ENCODE measurements around the gene PFN4. TPM values are rescaled to one million over a fixed set of nuclear protein-coding genes. Genes with fewer than 3 reads are reported as not detected.

The PFN4 gene
- polyA plus RNA-seq, 1 donor, result 2.2 TPM

DNA sequence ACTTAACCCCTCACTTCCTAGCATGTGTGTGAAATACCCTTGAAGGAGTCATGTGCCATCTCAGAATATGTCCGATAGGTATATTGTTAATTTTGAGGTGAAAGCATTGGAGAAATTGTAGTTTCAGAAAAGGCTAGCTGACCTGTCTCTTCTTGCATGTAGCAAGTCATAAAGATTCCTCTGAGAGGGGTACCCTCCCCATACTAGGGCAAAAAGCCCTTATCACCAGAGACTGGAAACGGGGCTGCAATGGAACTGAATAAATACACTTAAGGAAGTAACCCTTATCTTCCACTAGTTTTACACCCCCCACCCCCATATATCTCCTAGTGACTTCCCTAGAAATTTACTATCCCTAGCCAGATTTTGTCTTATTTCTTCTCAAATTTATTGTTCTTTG, 45.3 kb downstream of the PFN4 start:
- no peak for DNase-seq

DNA sequence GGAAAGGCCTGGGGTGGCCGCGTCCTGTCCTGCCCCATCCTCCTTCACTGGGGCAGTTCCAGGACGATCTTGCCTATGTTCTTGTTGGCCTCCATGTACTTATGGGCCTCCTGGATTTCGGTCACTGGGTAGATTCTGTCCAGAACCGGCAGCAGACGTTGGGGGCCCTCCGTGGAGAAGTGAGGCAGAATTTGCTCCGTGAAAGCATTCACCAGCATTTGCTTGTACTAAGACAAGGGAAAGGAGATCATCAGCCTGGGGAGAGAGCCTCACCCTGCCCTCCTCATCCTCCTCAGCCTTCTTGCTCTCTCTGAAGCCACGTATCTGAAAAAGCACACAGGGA, 45.6 kb downstream of the PFN4 start:
- DNase-seq, result no peak

DNA sequence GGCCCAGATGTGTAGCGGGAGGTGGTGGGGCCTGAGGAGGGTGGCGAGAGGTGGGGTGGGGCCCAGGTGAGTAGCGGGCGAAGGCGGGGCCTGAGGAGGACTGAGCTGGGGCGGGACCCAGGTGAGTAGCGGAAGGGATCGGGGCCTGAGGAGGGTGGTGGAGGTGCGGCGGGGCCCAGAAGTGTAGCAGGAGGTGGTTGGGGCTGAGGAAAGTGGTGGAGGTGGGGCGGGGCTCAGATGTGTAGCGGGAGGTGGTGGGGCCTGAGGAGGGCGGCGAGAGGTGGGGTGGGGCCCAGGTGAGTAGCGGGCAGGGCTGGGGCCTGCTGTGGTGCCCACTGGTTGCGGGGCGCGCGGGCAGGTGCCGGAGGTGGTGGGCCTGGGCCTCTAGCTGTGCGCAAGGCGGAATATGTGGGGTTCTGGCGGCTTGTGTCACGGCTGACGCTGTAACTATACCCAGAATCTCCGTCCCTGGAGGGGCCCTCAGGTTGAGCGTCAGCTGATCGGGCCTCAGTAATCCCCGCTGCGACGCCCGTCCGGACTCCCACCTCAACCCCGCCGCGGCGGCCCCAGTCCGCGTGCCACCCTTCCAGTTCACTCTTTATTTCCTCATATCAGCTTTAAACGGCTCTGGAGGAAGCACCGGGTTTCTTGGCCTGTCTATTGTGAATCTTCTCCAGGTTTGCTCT, 46.1 kb downstream of the PFN4 start:
- no peak for DNase-seq

DNA sequence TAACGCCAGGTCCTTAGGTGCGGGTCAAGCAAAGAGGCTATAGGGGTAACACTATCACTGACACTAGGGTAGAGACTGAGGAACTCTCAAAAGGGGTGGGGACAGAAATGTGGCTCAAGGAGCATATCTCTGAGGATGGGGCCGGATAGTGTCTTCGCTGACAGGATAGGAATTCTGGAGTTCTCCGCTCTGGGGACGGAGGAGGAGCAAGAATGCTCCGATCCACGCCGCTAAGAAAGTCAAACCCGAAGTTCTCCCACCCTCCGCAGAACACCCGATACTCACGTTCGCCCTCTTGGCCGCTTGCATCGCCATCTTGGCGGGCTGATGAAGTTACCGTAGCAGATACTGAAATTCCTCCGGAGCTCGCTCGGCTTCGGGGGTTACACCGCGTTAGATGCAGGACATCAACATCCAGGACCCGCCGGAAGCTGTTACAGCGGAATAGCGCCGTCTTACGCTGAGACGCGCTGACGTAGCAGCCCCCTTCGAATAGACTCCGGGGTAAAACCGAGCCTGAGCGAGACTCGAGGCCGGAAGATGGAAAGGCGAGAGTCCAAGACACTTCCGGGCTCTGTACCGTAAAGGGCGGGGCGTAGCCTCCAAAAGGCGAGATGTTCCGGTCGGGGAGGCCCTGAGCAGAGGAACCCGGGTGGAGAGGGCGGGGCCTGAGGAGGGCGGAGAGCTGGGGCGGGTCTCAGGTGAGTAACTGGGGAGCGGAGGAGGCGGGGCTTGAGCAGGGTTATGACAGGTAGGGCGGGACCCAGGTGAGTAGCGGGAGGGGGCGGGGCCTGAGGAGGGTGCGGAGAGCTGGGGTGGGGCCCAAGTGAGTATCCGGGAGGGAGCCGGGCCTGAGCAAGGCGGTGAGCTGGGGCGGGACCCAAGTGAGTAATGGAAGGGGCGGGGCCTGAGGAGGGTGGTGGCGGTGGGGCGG, 47.0 kb downstream of the PFN4 start, which contains the start of gene SF3B6:
Gene SF3B6 (minus strand): TSS at position 412 of the 934 bp plus-strand sequence. CDS start 97 bp downstream, at position 315.
- DNase-seq, result peak; percentile 99

DNA sequence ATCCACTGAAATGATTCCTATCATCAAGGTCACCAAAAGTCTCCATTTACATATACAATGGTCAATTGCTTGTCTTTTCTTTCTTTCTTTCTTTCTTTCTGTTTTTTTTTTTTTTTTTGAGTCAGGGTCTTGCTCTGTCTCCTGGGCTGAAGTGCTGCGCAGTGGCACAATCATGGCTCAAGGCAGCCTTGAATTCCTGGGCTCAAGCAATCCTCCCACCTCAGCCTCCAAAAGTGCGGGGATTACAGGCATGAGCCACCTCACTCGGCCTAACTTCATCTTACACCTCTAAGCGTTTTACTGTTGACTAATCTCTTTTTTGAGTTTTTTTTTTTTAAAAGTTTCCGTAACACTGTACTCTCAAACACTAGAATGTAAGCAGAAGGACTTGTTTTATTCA, 47.9 kb downstream of the PFN4 start:
- DNase-seq, result no peak

DNA sequence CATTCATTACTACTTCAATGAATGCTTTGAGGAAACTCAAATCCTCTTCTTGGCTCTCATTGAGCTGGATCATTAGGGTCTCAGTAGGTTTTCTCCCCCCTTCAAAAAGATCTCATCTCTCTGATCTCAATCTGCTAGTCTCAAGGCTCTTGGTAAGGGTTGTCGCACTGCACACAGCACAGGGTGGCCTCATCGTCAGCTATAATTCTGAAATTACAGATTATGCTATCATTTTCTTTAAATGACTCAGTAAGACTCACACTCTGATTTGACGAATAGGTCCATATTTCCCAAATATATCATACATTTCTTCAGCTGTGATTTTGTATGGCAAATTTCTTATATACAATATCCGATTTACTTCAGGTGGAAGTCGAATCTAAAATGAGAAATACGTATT, 49.3 kb downstream of the PFN4 start:
- no peak for DNase-seq

DNA sequence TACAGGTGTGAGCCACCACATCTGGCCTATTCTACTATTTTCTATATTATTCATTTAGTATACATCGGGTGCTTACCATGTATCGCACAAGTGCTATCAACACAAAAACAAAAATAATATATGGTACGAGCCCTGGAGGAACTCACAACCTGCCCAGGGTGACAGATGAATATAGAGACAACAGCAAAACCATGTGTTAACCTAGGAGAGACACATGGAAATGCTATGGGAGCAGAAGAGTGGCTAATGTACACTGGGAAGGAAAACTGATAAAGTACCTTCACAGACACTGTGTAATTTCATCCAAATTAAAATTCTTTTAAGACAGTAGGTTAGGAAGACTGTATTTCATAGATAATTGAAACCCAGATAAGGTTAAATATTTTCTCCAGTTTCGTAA, 50.9 kb downstream of the PFN4 start:
- no peak for DNase-seq

DNA sequence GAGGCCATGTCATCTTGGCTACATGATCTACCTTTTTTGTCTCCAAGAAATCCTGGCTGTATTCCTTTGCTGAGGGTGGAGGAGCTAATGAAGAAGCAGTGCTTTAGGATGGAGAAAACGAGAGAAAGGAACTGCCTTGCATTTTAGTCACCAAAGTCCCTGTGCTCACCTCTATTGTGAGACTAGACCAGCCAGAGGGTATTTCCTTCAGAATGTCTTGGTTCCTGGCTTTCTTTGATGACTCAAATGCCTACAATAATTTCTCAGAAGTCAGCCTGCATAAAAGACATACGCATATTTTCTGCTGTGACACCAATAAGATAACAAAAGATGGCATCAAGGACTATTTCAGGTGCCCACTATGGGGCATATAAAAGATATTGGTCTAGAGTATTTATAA, 57.8 kb downstream of the PFN4 start:
- no peak for DNase-seq

Other genes starting within 250 kb of the PFN4 start
- 23.8 TPM for gene ATAD2B, start 196.2 kb downstream of the PFN4 start, polyA plus RNA-seq (ENCODE audit: insufficient read length)
- 22.7 TPM for gene UBXN2A, start 182.9 kb downstream of the PFN4 start, polyA plus RNA-seq (ENCODE audit: insufficient read length)
- 2.4 TPM for gene MFSD2B, start 113.2 kb downstream of the PFN4 start, polyA plus RNA-seq (ENCODE audit: insufficient read length)
- gene WDCP, start 75.9 kb downstream of the PFN4 start, polyA plus RNA-seq (ENCODE audit: insufficient read length), result 15.9 TPM
- 10.0 TPM for gene FKBP1B, start 73.6 kb downstream of the PFN4 start, polyA plus RNA-seq (ENCODE audit: insufficient read length)
- 145 TPM for gene SF3B6, start 47.0 kb downstream of the PFN4 start, polyA plus RNA-seq (ENCODE audit: insufficient read length)
- 44.5 TPM for gene TP53I3, start 38.5 kb downstream of the PFN4 start, polyA plus RNA-seq (ENCODE audit: insufficient read length)
- 29.7 TPM for gene FAM228B, start 135 bp upstream of the PFN4 start, polyA plus RNA-seq (ENCODE audit: insufficient read length)
- gene FAM228A, start 51.7 kb upstream of the PFN4 start, polyA plus RNA-seq (ENCODE audit: insufficient read length), result 1.3 TPM
- 32.2 TPM for gene ITSN2, start 237.2 kb upstream of the PFN4 start, polyA plus RNA-seq (ENCODE audit: insufficient read length)

Data from left kidney (tissue), 2 donors.